ENCODE results near the gene TMEM35B.
"Not testable (repeated sequence)": the region's sequence is repeated elsewhere in the genome, so short reads cannot be mapped to it uniquely, and the experiment has no call there.

Gene TMEM35B

DNA sequence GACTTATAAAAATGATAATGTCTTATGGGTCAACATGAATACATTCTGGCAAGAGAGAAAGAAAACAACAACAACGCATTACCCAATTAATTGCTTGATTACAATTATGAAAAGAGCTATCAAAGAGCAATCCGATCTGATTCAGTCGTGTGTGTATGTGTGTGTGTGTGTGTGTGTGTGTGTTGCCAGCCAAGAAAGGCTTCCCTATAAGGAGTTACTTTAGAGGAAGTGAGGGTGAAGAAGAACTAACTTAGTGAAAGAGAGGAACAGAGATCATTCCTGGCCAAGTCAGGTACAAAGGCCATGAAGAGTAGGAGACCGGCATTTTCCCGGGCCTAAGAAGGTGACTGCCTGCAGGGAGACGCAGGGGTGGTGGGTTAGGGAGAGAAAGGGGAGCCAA, 9.4 kb downstream of the TMEM35B start:
- no peak for DNase-seq

DNA sequence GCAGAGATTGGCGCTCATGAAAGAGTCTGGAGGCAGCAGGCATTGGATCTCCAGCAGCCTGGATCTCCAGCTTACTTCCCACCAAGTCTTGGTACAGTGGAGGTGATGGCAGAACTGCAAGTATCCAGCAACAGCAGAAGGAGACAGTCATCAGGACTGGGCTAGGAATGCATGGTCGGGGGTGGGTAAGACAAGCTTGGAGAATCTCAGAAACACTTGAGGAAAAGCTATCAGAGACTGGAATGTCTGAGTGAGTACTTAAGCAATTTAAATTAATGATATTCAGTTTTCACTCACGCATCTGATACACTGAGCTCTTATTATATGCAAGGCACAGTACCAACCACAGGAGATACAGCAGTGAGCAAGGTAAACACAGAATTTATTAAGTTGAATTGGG, 9.8 kb downstream of the TMEM35B start:
- DNase-seq: no peak

DNA sequence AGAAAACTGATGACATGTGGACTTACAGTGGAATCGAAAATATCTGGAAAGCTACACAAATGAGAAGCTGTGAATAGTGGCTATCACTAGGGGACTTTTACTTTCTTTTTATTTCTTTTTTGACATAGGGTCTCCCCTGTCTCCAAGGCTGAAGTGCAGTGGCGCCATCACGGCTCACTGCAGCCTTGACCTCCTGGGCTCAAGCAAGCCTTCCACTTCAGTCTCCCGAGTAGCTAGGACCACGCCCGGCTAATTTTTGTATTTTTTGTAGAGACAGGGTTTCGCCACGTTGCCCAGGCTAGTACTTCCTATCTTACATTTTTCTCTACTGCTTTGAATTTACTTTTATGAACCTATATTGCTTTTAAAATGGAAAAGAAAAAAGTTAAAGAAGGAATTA, 10.5 kb downstream of the TMEM35B start:
- DNase-seq: no peak

DNA sequence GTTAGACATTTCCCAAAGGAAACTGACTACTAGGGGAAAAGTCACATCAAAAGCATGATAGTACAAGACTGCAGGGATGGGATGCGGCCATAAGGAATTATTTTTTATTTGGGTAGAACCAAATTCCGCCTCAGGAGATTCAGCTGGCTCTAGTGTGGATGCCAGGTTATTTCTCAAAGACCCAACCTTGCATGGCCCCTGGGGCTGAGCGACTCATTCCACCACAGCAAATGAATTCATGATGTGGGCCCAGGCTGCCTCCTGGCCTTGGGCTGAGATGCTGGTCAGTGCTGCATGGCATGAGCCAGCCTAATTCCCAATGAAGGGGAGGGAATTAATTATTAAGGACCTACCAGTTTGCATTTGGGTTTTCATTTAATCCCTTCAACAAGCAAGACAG, 11.8 kb downstream of the TMEM35B start:
- DNase-seq: no peak

DNA sequence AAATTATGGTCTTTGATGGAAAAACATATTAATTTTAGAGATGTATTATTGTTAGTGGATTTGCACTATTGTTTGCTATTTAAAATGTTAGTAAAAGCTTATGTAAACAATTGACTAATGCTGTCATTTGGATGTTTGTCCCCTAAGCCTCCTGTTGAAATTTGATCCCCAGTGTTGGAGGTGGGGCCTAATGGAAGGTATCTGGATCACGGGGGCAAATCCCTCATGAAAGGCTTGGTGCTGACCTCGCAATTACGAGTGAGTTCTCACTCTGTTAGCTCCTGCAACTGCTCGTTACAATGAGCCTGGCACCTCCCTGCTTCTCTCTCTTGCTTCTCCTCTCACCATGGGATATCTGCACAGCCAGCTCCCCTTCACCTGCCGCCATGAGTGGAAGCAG, 14.3 kb downstream of the TMEM35B start:
- no peak for DNase-seq

DNA sequence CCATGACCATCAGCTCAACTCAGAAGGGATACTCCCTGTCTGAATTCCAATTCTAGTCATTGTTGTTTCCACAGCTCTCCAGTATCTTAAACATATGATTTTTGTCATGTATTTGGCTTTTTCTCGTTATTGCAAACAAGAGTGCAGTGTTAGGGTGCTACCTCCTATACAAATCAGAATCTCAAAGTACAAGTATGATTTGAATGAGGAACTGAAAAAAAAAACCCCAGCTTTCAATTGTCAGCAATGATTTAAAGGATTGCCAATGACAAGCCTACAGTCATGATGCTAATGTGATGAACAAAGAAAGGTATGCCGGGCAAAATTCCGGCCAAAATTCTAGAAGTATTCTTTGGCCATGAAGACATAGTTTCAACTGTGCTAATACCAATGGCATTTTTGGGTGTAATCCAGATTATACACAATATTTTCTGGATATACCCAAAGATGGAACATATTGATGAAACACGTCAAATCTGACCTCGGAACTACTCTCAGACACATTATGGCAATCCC, 14.9 kb downstream of the TMEM35B start:
- DNase-seq: no peak

DNA sequence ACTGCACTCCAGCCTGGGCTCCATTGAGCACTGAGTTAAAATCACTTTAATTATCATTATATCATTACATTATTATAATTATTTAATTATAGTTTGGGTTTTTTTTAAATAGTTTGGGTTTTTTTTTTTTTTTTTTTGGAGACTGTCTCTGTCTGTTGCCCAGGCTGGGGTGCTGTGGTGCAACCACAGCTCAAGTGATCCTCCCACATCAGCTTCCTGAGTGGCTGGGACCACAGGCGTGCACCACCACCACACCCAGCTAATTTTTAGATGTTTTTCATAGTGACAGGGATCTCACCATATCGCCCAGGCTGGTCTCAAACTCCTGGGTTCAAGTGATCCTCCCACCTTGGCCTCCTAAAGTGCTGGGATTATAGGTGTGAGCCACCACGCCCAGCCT, 16.9 kb downstream of the TMEM35B start:
- DNase-seq: not testable (repeated sequence)

DNA sequence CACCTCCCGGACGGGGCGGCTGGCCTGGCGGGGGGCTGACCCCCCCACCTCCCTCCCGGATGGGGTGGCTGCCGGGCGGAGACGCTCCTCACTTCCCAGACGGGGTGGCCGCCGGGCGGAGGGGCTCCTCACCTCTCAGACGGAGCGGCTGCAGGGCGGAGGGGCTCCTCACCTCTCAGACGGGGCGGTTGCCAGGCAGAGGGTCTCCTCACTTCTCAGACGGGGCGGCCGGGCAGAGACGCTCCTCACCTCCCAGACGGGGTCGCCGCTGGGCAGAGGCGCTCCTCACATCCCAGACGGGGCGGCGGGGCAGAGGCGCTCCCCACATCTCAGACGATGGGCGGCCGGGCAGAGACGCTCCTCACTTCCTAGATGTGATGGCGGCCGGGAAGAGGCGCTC, 17.5 kb downstream of the TMEM35B start:
- not testable (repeated sequence) for DNase-seq

DNA sequence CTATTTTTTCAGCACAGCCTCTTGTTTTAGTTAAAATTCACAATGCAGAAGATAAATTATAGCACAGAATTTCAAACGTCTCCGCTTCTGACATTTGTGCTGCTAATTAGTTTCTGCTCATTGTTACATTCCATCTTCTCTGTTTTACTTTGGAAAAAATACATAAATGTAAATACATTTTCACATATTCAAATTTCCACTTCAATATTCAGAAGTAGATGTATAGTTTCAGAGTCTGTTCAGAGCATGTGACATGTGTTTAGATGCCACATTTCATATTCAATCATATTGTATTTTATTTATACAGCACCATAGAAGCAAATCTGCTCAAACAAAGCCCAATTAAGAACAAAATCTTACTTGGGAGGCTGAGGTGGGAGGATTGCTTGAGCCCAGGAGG, 19.6 kb downstream of the TMEM35B start:
- DNase-seq: no peak

DNA sequence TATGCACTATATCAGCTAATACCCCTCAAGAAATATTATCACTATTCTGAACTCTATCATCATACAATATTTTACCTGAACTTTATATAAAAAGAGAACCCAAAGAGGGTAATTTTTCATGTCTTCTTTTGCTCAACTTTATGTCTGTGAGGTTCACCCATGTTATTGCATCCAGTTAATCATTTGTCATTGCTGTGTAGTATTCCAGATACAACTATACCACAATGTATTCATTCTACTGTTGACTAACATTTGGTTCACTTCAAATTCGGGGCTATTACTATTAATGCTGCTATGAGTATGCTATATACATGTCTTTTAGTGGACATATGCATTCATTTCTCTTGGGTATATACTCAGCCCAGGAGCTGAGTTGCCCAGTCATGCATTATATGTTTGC, 34.7 kb downstream of the TMEM35B start:
- no peak for DNase-seq

DNA sequence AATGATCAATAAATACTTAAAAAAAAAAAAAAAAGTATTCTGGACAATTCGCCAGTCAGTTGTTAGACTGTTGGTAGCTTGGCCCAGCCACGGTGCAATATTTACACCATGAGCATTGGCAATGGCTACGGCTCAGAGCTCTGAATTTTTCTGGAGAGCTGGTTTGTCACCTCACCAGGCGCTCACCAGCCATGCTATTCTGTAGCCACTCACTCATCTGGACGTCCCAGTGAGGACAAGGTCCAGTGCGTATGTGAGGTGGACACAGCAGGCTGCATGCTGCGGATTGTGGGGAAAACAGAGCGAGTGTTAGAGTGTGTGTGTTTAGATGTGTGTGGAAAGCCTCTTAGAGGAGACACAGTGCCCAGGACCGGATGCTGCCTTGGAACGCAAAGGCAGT, 36.4 kb downstream of the TMEM35B start:
- DNase-seq: not testable (repeated sequence)

DNA sequence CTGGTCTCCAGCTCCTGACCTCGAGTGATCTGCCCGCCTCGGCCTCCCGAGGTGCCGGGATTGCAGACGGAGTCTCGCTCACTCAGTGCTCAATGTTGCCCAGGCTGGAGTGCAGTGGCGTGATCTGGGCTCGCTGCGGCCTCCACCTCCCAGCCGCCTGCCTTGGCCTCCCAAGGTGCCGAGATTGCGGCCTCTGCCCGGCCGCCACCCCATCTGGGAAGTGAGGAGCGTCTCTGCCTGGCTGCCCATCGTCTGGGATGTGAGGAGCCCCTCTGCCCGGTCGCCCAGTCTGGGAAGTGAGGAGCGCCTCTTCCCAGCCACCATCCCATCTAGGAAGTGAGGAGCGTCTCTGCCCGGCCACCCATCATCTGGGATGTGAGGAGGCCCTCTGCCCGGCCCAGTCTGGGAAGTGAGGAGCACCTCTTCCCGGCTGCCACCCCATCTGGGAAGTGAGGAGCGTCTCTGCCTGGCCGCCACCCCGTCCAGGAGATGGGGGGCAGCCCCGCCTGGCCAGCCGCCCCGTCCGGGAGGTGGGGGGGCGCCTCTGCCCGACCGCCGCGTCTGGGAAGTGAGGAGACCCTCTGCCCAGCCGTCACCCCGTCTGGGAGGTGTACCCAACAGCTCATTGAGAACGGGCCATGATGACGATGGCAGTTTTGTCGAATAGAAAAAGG, 37.4 kb downstream of the TMEM35B start:
- DNase-seq: not testable (repeated sequence)

DNA sequence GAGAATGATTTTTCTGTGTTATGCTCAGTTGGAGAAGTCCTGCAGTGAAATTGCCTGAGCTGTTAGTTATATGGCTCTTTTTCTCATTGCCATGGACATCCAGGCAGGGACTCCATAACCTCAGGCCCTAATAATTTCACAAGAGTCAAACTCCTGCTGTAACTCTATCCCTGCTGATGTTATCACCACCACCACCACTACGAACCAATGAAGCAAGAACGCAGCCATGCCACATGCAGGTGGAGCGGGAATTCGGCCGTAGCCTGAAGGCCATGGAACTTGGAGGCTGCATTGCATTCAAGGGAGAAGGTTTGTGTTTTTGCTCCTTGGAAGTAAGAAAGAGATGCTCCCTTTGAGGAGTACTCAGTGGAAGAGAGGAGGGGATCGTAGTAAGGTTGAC, 38.9 kb downstream of the TMEM35B start:
- no peak for DNase-seq

DNA sequence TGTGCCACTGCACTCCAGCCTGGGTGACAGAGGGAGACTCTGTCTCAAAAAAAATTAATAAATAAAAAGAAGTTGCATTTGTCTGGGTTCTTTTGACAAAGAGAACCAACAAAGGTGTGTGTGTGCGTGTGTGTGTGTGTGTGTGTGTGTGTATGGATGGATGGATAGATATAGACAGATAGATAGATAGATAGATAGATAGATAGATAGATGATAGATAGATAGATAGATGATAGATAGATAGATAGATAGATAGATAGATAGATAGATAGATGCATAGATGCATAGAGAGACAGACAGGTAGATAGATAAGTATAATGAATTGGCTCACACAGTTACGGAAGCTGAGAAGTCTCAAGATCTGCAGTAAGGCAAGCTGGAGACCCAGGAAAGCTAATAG, 43.3 kb downstream of the TMEM35B start:
- DNase-seq: not testable (repeated sequence)
